Measurements from ENCODE around the gene KIF21A.

The KIF21A gene

GRCh38 chr12:39406262-39406661, 36.7 kb downstream of the KIF21A start:
- H3K27me3 ChIP-seq (ENCODE audit: control insufficient read depth in 1 of 2, insufficient read depth in 2 of 2, low read length in 2 of 2) = no peaks in the 10 kb centered on the region
- H3K9me3 ChIP-seq (ENCODE audit: control insufficient read depth in 1 of 2, low read length in 2 of 2) = no peaks in the 10 kb centered on the region
- H3K4me3 ChIP-seq (ENCODE audit: low read depth in 1 of 2, low read length in 2 of 2) = no peak overlapping the region
- no peaks in the 10 kb centered on the region for H3K4me1 ChIP-seq (ENCODE audit: control insufficient read depth in 1 of 2, insufficient read depth in 2 of 2, low read length in 2 of 2)
- H3K9ac ChIP-seq (ENCODE audit: low read depth in 1 of 2, low read length in 2 of 2) = no peak overlapping the region
- H3K36me3 ChIP-seq (ENCODE audit: control insufficient read depth in 1 of 2, insufficient read depth in 2 of 2, low read length in 2 of 2) = no peaks in the 10 kb centered on the region
- no peak overlapping the region for H3K27ac ChIP-seq (ENCODE audit: low read depth, low read length)

- no peaks in the 10 kb centered on the region for H3K9me3 ChIP-seq (ENCODE audit: control insufficient read depth in 1 of 2, low read length in 2 of 2)
- no peaks in the 10 kb centered on the region for H3K36me3 ChIP-seq (ENCODE audit: control insufficient read depth in 1 of 2, insufficient read depth in 2 of 2, low read length in 2 of 2)
- no peak overlapping the region for H3K27ac ChIP-seq (ENCODE audit: low read depth, low read length)
- no peaks in the 10 kb centered on the region for H3K27me3 ChIP-seq (ENCODE audit: control insufficient read depth in 1 of 2, insufficient read depth in 2 of 2, low read length in 2 of 2)
- no peaks in the 10 kb centered on the region for H3K4me1 ChIP-seq (ENCODE audit: control insufficient read depth in 1 of 2, insufficient read depth in 2 of 2, low read length in 2 of 2)
- no peak overlapping the region for H3K4me3 ChIP-seq (ENCODE audit: low read depth in 1 of 2, low read length in 2 of 2)
- no peak overlapping the region for H3K9ac ChIP-seq (ENCODE audit: low read depth in 1 of 2, low read length in 2 of 2)
These were observed 37.3 kb downstream of the KIF21A start for GRCh38 chr12:39405580-39405979.

DNA sequence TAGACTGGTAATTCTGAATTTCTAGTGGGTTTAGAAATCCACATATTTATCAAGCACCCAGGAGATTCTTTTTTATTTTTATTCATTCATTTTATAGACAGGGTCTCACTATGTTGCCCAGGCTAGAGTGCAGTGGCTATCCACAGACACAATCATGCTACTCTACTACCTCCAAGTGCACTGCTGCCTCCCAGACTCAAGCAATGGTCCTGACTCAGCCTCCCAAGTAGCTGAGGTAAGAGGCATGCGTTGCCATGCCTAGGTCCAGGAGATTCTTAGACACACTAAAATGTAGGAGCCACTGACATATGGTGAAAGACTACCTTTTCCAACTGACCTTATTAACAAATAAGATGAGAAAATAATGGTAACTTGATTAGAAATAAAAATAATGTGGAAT, 38.9 kb downstream of the KIF21A start:
- Histone ChIP-seq H3K9me3 (ENCODE audit: control insufficient read depth in 1 of 2, low read length in 2 of 2) (no peaks in the 10 kb centered on the region), H3K4me3 (ENCODE audit: low read depth in 1 of 2, low read length in 2 of 2) (no peak overlapping the region), H3K36me3 (ENCODE audit: control insufficient read depth in 1 of 2, insufficient read depth in 2 of 2, low read length in 2 of 2) (no peaks in the 10 kb centered on the region), H3K27ac (ENCODE audit: low read depth, low read length) (no peak overlapping the region), H3K9ac (ENCODE audit: low read depth in 1 of 2, low read length in 2 of 2) (no peak overlapping the region), H3K27me3 (ENCODE audit: control insufficient read depth in 1 of 2, insufficient read depth in 2 of 2, low read length in 2 of 2) (no peaks in the 10 kb centered on the region), H3K4me1 (ENCODE audit: control insufficient read depth in 1 of 2, insufficient read depth in 2 of 2, low read length in 2 of 2) (no peaks in the 10 kb centered on the region)

GRCh38 chr12:39403376-39403775, 39.5 kb downstream of the KIF21A start:
- no peaks in the 10 kb centered on the region for H3K9me3 ChIP-seq (ENCODE audit: control insufficient read depth in 1 of 2, low read length in 2 of 2)
- no peak overlapping the region for H3K27ac ChIP-seq (ENCODE audit: low read depth, low read length)
- no peak overlapping the region for H3K4me3 ChIP-seq (ENCODE audit: low read depth in 1 of 2, low read length in 2 of 2)
- no peaks in the 10 kb centered on the region for H3K4me1 ChIP-seq (ENCODE audit: control insufficient read depth in 1 of 2, insufficient read depth in 2 of 2, low read length in 2 of 2)
- no peak overlapping the region for H3K9ac ChIP-seq (ENCODE audit: low read depth in 1 of 2, low read length in 2 of 2)
- H3K27me3 ChIP-seq (ENCODE audit: control insufficient read depth in 1 of 2, insufficient read depth in 2 of 2, low read length in 2 of 2) = no peaks in the 10 kb centered on the region
- no peaks in the 10 kb centered on the region for H3K36me3 ChIP-seq (ENCODE audit: control insufficient read depth in 1 of 2, insufficient read depth in 2 of 2, low read length in 2 of 2)

DNA sequence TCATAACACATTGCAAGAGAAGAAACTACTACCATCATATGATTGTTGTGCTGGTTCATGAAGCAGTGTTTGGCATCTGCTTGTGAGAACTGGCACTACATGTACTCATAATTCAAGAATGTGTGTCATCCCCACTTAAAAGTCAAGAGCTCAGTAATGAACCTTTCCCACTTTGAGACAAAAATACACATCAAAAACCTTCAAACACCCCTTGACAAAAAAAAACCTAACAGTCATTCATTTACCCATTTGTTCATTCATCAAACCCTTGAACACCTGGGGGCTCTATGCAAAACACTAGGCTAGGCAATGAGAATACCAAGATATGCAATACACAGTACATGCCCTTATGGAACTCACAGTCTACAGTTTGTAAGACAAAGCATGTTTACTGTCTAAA, 40.0 kb downstream of the KIF21A start:
- Histone ChIP-seq H3K9ac (ENCODE audit: low read depth in 1 of 2, low read length in 2 of 2) (no peak overlapping the region), H3K27ac (ENCODE audit: low read depth, low read length) (no peak overlapping the region)

DNA sequence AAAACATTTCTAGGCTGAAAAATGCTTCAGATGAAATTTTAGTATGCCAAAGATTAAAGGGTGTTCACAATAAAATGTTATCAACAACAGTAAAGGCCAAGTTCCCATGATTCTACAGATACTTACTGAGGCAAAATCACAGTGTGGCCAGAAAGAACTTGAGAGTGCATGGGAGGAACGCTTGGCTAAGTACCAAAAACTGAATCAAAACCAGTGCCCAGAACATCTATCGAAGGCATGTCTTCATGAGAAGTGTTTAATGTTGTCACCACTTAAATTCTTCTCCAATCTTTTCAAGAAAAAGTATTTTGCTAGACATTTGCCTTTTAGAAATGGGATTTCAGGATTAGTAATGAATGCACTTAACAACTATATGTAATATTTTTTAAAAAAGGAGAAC, 41.5 kb downstream of the KIF21A start:
- Histone ChIP-seq H3K4me1 (ENCODE audit: control insufficient read depth in 1 of 2, insufficient read depth in 2 of 2, low read length in 2 of 2) (no peaks in the 10 kb centered on the region), H3K36me3 (ENCODE audit: control insufficient read depth in 1 of 2, insufficient read depth in 2 of 2, low read length in 2 of 2) (no peaks in the 10 kb centered on the region), H3K4me3 (ENCODE audit: low read depth in 1 of 2, low read length in 2 of 2) (no peak overlapping the region), H3K9ac (ENCODE audit: low read depth in 1 of 2, low read length in 2 of 2) (no peak overlapping the region), H3K27me3 (ENCODE audit: control insufficient read depth in 1 of 2, insufficient read depth in 2 of 2, low read length in 2 of 2) (no peaks in the 10 kb centered on the region), H3K27ac (ENCODE audit: low read depth, low read length) (no peak overlapping the region), H3K9me3 (ENCODE audit: control insufficient read depth in 1 of 2, low read length in 2 of 2) (no peaks in the 10 kb centered on the region)

More for the DNA sequence above, 40.0 kb downstream of the KIF21A start:
- Histone ChIP-seq H3K27me3 (ENCODE audit: control insufficient read depth in 1 of 2, insufficient read depth in 2 of 2, low read length in 2 of 2) (no peaks in the 10 kb centered on the region), H3K9me3 (ENCODE audit: control insufficient read depth in 1 of 2, low read length in 2 of 2) (no peaks in the 10 kb centered on the region), H3K36me3 (ENCODE audit: control insufficient read depth in 1 of 2, insufficient read depth in 2 of 2, low read length in 2 of 2) (no peaks in the 10 kb centered on the region), H3K4me3 (ENCODE audit: low read depth in 1 of 2, low read length in 2 of 2) (no peak overlapping the region), H3K4me1 (ENCODE audit: control insufficient read depth in 1 of 2, insufficient read depth in 2 of 2, low read length in 2 of 2) (no peaks in the 10 kb centered on the region)

DNA sequence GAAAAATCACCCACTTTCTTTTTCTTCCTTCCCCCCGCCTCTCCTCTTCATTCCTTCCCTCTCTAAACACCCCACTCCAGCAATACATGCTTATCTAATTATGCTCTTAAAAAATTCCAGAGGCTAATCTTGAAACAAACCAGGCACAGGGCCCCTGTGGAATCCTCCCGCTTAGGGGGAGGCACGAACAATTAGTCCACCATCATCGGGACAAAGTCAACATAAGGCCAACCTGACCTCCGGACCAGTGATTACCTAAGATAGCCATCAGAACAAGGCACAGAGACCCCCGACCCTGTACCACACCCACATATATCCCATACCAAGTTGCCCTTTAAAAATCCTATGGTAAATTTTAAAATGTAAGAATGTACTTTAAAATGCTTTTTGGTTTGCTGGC, 47.1 kb downstream of the KIF21A start:
- Histone ChIP-seq H3K9me3 (ENCODE audit: control insufficient read depth in 1 of 2, low read length in 2 of 2) (no peaks in the 10 kb centered on the region), H3K27me3 (ENCODE audit: control insufficient read depth in 1 of 2, insufficient read depth in 2 of 2, low read length in 2 of 2) (no peaks in the 10 kb centered on the region), H3K9ac (ENCODE audit: low read depth in 1 of 2, low read length in 2 of 2) (no peak overlapping the region), H3K4me1 (ENCODE audit: control insufficient read depth in 1 of 2, insufficient read depth in 2 of 2, low read length in 2 of 2) (no peaks in the 10 kb centered on the region), H3K27ac (ENCODE audit: low read depth, low read length) (no peak overlapping the region), H3K36me3 (ENCODE audit: control insufficient read depth in 1 of 2, insufficient read depth in 2 of 2, low read length in 2 of 2) (no peaks in the 10 kb centered on the region), H3K4me3 (ENCODE audit: low read depth in 1 of 2, low read length in 2 of 2) (no peak overlapping the region)

DNA sequence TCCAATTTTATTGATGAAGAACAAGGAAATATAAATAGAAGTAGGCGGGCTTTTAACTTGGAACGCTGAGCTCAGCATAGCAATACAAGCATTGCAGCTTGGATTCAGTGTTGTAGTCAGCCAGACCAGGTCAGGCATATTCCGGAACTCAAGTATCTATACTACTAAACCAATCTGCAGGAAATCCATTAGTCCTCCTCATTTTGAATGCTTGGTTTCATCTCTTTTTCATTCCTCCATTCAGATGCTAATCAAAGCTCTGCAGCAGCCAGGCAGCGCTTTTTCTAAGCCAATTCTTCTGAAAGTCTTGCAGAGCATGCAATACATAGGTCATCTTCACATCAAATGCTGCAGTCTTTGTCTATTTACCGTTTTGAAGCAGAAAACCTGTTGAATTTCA, 49.0 kb downstream of the KIF21A start:
- Histone ChIP-seq H3K36me3 (ENCODE audit: control insufficient read depth in 1 of 2, insufficient read depth in 2 of 2, low read length in 2 of 2) (no peaks in the 10 kb centered on the region), H3K9me3 (ENCODE audit: control insufficient read depth in 1 of 2, low read length in 2 of 2) (no peaks in the 10 kb centered on the region), H3K27me3 (ENCODE audit: control insufficient read depth in 1 of 2, insufficient read depth in 2 of 2, low read length in 2 of 2) (no peaks in the 10 kb centered on the region), H3K9ac (ENCODE audit: low read depth in 1 of 2, low read length in 2 of 2) (no peak overlapping the region), H3K4me3 (ENCODE audit: low read depth in 1 of 2, low read length in 2 of 2) (no peak overlapping the region), H3K4me1 (ENCODE audit: control insufficient read depth in 1 of 2, insufficient read depth in 2 of 2, low read length in 2 of 2) (no peaks in the 10 kb centered on the region), H3K27ac (ENCODE audit: low read depth, low read length) (no peak overlapping the region)

- H3K36me3 ChIP-seq (ENCODE audit: control insufficient read depth in 1 of 2, insufficient read depth in 2 of 2, low read length in 2 of 2) = no peaks in the 10 kb centered on the region
- no peak overlapping the region for H3K4me3 ChIP-seq (ENCODE audit: low read depth in 1 of 2, low read length in 2 of 2)
- H3K27me3 ChIP-seq (ENCODE audit: control insufficient read depth in 1 of 2, insufficient read depth in 2 of 2, low read length in 2 of 2) = no peaks in the 10 kb centered on the region
- H3K27ac ChIP-seq (ENCODE audit: low read depth, low read length) = no peak overlapping the region
- no peaks in the 10 kb centered on the region for H3K4me1 ChIP-seq (ENCODE audit: control insufficient read depth in 1 of 2, insufficient read depth in 2 of 2, low read length in 2 of 2)
- no peaks in the 10 kb centered on the region for H3K9me3 ChIP-seq (ENCODE audit: control insufficient read depth in 1 of 2, low read length in 2 of 2)
- no peak overlapping the region for H3K9ac ChIP-seq (ENCODE audit: low read depth in 1 of 2, low read length in 2 of 2)
These were observed 49.7 kb downstream of the KIF21A start for GRCh38 chr12:39393179-39393578.

DNA sequence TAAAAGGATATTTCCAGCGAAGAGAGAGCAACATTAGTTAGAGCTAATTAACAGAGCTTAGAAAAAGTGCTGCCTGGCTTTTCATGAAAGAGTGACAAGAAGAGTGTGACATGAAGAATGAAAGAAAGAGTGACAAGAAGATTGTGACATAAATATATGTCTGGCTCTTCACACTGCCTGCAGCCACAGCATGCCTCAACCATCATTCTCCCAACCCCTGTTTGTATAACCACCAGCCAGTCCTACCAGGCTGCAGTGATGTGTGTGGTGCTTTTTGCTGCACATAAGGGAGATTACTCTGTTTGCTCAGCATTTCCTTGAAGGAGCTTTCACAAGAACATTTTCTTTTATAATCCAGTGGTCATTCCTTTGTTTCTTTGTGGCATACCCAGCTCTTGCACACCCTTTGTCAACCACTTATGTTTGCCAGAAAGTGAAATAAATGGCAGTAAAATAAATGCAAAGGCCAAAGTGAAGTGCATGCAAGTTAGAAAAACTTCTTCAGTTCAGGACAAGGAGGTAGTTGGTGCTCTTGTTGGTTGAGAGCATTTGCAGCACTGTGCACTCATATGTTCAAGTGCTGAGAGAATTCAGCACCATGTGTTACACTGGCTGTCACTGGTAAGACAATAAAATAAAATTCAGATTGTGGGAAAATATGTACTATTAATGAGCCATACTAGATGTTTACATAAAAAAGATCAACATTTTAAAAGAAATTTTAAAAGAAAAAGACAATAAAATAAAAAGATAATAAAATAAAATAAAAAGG, 50.6 kb downstream of the KIF21A start:
- Histone ChIP-seq H3K27me3 (ENCODE audit: control insufficient read depth in 1 of 2, insufficient read depth in 2 of 2, low read length in 2 of 2) (no peaks in the 10 kb centered on the region), H3K36me3 (ENCODE audit: control insufficient read depth in 1 of 2, insufficient read depth in 2 of 2, low read length in 2 of 2) (no peaks in the 10 kb centered on the region), H3K27ac (ENCODE audit: low read depth, low read length) (no peak overlapping the region), H3K9ac (ENCODE audit: low read depth in 1 of 2, low read length in 2 of 2) (no peak overlapping the region), H3K4me3 (ENCODE audit: low read depth in 1 of 2, low read length in 2 of 2) (no peak overlapping the region), H3K9me3 (ENCODE audit: control insufficient read depth in 1 of 2, low read length in 2 of 2) (no peaks in the 10 kb centered on the region), H3K4me1 (ENCODE audit: control insufficient read depth in 1 of 2, insufficient read depth in 2 of 2, low read length in 2 of 2) (no peaks in the 10 kb centered on the region)
